Measurements from ENCODE around the gene EYA4. TPM values are rescaled to one million over a fixed set of nuclear protein-coding genes. Genes with fewer than 3 reads are reported as not detected.

Gene EYA4
- total RNA-seq, 1 donor from 2014 or later: 9.7 TPM

- Histone ChIP-seq H3K4me3 (ENCODE audit: low read depth, low read length) (peak overlapping the region; percentile 30), H3K27me3 (ENCODE audit: control insufficient read depth, insufficient read depth, low read length) (no peaks in the 10 kb centered on the region), H3K36me3 (ENCODE audit: control insufficient read depth, insufficient read depth, low read length) (no peaks in the 10 kb centered on the region)
- TF ChIP-seq CTCF (IDR thresholded peaks at IDR 0.05; ENCODE audit: insufficient read depth, low read length, severe bottlenecking): peak; percentile 79
- peak; percentile 95 for DNase-seq (ENCODE audit: low read depth)
- FAIRE-seq: peak; percentile 97
These were observed 328.1 kb downstream of the EYA4 start for GRCh38 chr6:133568970-133569889.

GRCh38 chr6:133571681-133572080 is 330.5 kb downstream of the EYA4 start:
- no peak for TF ChIP-seq CTCF (IDR thresholded peaks at IDR 0.05; ENCODE audit: insufficient read depth, low read length, severe bottlenecking)
- no peaks in the 10 kb centered on the region for H3K36me3 ChIP-seq (ENCODE audit: control insufficient read depth, insufficient read depth, low read length)
- FAIRE-seq: no peak
- DNase-seq (ENCODE audit: low read depth): no peak
- H3K4me3 ChIP-seq (ENCODE audit: low read depth, low read length): no peak overlapping the region
- H3K27me3 ChIP-seq (ENCODE audit: control insufficient read depth, insufficient read depth, low read length): no peaks in the 10 kb centered on the region

- TF ChIP-seq CTCF (IDR thresholded peaks at IDR 0.05; ENCODE audit: insufficient read depth, low read length, severe bottlenecking): no peak
- FAIRE-seq: no peak
- no peak overlapping the region for H3K4me3 ChIP-seq (ENCODE audit: low read depth, low read length)
- DNase-seq (ENCODE audit: low read depth): no peak
- H3K36me3 ChIP-seq (ENCODE audit: control insufficient read depth, insufficient read depth, low read length): no peaks in the 10 kb centered on the region
- H3K27me3 ChIP-seq (ENCODE audit: control insufficient read depth, insufficient read depth, low read length): no peaks in the 10 kb centered on the region
These were observed 336.7 kb downstream of the EYA4 start for GRCh38 chr6:133577851-133578250.

Measured in bronchial epithelial cell (primary cell).